Activated CD4-positive, CD25-positive, alpha-beta regulatory T cell treated with anti-CD3 and anti-CD28 coated beads, Interleukin-2, amount 50 U/mL, for 16 hours (primary cell): ENCODE measurements around the gene MEIOSIN.
"Not testable (repeated sequence)": the region's sequence is repeated elsewhere in the genome, so short reads cannot be mapped to it uniquely, and the experiment has no call there.

Experiments
- DNase-seq: peaks from one replicate; pipeline ENCODE4 v3.0.0-alpha.2; 2020; ENCODE audit warnings: low read depth, low spot score

The MEIOSIN gene

DNA sequence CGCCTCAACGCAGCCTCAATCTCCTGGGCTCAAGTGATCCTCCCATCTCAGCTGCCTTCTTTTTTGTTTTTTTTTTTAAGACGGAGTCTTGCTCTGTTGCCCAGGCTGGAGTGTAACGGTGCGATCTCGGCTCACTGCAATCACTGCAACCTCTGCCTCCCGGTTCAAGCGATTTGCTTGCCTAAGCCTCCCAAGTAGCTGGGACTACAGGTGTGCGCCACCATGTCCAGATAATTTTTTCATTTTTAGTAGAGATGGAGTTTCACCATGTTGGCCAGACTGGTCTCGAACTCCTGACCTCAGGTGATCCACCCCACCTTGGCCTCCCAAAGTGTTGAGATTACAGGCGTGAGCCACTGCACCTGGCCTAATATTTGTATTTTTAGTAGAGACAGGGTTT is 13.2 kb upstream of the MEIOSIN start:
- DNase-seq, result not testable (repeated sequence)

DNA sequence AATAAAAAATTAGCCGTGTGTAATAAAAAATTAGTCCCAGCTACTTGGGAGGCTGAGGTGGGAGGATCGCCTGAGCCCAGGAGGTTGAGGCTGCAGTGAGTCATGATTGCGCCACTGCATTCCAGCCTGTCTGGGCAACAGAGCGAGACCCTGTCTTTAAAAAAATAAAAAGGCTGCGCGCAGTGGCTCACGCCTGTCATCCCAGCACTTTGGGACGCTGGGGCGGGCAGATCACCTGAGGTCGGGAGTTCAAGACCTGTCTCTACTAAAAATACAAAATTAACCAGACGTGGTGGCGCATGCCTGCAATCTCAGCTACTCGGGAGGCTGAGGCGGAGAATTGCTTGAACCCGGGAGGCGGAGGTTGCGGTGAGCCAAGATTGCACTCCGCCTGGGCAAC is 4.6 kb upstream of the MEIOSIN start:
- not testable (repeated sequence) for DNase-seq

DNA sequence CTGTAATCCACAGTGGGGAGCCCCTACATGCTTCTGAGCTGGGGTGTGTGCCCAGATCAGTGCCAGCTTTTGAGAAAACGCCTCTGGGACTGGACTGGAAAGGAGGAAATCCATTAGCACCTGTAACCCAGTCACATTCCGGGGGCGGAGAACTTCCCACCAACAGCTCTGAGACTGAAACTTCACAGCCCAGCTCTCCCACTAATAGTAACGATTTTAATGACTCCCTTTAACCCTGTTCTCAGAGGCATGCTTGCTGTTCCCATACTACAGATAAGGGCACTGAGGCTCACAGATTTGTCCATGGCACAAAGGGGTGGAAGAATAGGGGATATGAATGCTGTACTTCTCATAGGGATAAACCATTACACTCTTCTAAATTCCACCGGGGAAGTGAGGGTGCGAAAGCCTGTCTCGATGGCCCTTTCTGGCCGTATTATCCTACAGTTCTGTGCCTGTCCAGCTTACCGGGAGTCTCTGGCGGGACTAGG is 3.4 kb upstream of the MEIOSIN start:
- DNase-seq, result no peak

DNA sequence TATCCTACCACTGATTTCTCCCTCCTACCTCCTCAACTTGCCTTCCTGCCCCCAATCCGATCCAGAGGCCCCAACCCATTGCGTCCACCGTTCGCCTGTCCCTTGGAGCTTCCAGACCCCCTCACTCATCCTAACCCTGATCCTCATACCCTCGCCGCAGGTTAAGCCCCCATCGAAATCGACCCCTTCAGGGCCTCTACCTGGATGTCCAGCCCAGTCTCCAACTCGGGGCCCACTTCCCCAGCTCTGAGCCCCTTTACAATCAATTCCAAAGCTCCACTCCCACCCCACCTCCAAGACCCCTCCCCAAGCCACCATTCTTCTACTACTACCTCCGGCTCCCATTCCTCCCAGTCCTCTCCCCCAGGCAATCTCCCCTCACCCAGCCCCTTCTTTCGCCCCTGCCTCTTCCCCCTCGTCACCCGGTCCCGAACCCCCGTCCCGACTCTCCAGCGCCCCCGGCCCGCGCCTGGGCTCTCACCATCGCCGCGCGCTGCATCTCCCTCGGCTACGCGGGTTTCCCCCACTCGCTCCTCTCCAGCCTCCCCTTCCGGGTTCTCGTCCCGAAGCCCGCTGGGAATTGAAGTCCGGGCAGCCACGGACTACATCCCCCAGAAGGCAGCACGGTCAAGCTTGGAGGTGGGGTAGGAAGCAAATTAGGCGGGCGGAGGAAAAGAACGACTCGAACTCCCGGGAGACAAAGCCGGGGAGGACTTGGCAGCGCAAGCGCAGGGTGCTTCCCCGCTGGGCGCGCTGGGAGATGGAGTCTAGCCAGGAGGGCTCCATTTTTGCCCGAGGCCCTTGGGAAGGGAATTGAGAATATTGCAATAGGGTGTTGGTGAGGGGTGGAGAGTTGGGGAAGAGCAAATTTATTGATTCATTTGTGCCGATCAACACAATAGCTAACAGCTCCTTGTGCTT is 2.6 kb upstream of the MEIOSIN start, which contains the start of gene FBXO46:
Gene FBXO46 (minus strand): TSS at position 529 of the 921 bp plus-strand sequence. CDS start 17,401 bp downstream, outside the sequence.
- DNase-seq, result peak; percentile 89

DNA sequence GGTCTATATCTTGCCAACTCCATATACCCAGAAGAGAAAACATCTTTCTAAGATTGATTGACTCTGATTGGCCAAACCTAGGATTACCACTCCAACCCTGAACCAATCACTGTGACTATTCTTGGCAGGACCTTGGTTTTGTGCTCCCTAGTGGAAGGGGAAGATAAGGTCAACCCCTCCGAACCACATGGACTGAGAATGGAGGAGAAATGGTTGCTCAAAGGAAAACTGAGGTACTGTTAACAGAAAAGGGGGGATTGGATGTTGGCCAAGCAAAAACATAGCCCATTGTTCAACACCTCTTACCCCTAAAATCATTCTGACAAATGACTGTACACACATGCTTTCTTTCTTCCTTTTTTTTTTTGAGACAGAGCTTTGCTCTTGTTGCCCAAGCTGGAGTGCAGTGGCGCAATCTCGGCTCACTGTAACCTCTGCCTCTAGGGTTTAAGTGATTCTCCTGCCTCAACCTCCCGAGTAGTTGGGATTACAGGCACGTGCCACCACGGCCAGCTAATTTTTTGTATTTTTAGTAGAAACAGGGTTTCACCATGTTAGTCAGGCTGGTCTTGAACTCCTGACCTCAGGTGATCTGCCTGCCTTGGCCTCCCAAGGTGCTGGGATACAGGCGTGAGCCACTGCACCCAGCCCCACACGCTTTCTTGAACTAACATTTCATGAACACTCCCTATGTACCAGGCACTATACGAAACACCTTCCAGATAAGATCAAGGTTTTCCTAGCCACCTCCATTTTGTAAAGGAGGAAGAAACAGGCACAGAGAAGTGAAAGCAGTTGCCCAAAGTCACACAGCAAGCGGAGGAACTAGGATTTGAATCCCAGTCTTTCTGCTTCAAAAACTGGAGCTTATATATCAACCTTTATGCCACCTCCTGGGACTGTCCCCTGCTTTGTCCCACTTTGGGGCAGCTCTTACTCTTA is 6.5 kb downstream of the MEIOSIN start:
- no peak for DNase-seq

DNA sequence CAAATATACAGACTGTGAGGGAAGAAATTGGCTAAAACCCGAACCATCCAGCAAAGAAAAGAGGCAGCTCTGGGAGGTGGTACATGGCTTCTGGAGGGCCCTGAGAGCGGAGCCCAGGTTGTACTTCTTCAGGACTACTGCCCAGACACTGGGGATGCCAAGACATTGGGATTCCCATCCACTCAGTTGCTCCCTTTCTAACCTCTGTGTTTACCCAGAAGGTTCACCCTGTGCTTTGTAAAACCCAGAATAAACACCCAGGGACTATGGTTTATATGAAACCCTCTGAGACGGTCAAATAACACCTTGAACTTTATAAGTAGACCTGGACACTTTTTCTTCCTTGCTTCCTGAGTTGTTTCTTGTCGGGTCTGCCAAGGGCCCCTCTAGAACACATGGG is 9.7 kb downstream of the MEIOSIN start:
- DNase-seq, result no peak

DNA sequence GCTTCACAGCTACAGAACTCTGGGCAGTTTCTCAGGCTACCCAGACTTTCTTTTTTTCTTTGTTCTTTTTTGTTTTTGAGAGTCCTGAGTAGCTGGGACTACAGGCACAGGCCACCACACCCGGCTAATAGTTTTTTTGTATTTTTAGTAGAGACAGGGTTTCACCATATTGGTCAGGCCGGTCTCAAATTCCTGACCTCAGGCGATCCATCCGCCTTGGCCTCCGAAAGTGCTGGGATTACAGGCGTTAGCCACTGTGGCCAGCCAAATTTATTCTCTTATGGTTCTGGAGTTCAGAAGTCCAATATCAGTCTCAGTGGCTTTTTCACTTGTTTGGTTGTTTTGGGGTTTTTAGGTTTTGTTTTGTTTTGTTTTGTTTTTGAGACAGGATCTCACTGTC is 12.4 kb downstream of the MEIOSIN start:
- no peak for DNase-seq

DNA sequence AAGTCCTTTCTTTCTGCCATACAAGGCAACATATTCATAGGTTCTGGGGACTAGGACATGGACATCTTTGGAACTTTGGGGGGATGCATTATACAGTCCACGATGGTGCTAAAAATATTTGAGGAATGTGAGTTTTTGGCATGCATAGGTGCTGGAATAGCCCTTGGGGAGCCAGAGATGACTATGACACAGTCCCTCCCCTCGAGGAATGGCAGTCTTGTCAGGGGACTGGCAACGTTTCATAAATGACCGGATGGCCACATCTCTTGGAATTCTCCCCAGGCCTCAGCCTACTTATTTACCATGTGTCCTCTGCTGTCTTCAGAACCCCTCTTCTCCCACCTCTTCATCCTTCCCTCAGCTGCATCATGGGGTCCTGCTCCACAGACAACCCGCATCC is 13.6 kb downstream of the MEIOSIN start:
- no peak for DNase-seq

DNA sequence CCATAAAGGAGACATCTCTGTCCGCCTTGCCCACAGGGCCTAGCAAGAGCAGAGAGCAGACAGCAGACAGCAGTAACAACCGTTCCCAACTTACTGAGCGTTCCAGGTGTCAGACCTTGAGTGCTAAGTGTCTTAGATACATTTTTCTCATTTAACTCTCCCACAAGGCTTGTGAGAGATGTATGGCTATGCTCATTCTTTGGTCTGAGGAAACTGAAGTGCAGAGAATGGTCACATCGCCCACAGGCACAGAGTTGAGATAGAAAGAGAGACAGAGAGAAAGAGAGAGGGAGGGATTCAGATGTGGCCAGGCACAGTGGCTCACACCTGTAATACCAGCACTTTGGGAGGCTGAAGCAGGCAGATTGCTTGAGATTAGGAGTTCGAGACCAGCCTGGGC is 14.3 kb downstream of the MEIOSIN start:
- no peak for DNase-seq

DNA sequence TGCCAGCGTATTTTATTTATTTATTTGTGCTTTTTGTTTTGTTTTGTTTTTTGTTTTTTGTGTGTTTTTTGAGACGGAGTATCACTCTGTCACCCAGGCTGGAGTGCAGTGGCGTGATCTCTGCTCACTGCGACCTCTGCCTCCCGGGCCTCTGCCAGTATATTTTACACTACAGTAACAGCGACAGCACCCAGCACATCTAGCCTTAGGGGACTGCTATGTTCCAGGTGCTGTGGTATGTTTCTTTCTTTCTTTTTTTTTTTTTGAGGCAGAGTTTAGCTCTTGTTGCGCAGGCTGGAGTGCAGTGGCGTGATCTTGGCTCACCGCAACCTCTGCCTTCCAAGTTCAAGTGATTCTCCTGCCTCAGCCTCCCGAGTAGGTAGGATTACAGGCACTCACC is 18.2 kb downstream of the MEIOSIN start:
- not testable (repeated sequence) for DNase-seq

DNA sequence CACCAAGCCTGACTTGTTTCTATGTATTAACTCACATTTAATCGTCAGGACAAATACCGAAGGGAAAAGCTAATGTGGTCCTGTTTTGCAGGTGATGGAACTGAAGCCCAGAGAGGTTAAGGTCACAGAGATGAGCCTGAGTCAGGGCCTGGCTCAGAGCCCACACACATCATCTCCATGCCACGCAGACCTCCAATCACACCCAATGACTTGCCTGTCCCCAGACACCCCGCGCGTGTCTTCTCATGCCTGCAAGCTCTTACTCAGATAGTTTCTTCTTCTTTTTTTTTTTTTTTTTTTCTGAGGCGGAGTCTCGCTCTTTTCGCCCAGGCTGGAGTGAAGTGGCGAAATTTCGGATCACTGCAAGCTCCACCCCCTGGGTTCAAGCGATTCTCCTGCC is 19.4 kb downstream of the MEIOSIN start:
- no peak for DNase-seq

DNA sequence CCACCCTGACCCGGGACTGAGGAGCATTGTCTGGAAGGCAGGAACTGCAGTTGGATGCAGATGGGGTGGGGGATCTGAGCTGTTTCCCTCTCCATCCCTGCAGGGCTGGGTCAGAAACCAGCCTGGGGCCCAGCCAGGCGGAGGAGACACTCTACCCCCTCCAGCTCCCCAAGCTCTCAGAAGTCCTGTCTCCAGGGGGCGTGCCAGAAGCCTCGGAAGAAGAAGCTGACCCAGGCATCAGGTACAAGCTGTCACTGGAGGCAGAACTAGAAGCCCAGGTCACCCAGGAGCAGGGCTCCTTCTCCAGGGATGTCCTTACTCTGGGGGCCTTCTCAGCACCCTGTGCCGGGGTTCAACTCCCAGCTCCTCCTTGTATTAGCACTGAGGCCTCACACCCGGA is 20.3 kb downstream of the MEIOSIN start:
- DNase-seq, result no peak

DNA sequence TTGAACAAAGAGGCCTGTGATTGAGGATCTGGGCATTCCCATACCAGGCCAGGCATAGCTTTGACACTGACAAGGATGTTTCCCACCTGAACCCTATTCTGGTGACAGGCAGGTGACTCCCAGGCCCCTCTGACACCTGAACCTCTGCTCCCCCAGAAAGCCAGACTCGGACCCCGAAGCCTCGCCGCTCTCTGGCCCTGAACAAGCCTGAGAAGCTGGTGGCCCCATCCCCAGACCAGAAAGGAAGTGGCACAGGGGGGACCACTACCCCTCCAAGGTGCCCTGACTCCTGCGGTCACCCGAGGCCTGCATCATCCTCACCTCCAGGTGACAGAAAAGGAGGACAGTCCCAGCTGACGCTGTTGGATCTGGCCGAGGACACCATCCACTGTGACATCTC is 21.1 kb downstream of the MEIOSIN start:
- no peak for DNase-seq

DNA sequence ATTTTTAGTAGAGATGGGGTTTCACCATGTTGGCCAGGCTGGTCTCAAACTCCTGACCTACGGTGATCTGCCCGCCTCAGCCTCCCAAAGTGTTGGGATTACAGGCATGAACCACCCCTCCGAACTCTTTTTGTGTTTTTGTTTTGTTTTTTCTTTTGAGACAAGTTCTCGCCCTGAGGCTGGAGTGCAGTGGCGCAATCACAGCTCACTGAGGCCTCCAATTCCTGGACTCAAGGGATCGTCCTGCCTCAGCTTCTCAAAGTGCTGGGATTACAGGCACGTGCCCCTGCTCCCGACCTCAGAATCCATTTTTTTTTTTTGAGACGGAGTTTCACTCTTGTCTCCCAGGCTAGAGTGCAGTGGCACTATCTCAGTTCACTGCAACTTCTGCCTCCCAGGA is 24.5 kb downstream of the MEIOSIN start:
- DNase-seq, result no peak

DNA sequence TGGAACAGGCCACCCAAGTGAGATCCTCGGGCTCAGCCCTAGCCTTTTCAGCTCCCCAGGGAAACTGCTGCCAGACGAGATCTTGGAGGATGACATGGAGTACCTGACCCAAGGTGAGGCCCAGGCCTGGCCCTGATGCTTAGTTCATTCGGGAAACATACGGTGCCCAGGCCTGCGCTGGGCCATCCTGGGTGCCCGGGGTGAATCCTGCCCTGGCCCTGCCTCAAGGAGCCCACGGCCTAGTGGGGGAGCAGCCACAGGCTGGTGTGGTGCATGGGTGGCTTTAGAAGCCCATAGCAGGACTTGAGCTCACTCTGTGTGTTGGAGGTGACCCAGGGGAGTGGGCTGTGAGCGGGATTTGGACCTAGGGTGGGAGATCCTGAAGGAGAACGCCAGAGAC is 25.7 kb downstream of the MEIOSIN start:
- no peak for DNase-seq

DNA sequence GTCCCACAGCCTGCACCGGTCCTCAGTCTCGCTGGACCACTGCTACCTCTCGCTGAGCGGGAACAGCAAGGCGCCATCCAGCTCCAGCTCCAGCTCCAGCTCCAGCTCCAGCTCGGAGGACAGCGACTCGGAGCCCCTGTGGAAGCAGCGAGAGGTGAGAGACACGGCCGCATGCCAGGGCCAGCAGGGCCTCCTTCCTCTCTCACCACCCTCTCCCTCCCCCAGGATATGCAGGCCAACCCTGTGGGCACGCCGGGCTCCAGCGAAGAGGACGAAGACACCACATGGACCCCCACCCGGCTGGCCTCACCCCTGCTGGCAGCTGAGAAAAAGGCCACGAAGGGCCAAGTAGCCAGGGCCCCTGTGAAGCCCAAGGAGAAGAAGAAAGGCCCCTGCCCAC is 28.5 kb downstream of the MEIOSIN start:
- DNase-seq, result no peak

DNA sequence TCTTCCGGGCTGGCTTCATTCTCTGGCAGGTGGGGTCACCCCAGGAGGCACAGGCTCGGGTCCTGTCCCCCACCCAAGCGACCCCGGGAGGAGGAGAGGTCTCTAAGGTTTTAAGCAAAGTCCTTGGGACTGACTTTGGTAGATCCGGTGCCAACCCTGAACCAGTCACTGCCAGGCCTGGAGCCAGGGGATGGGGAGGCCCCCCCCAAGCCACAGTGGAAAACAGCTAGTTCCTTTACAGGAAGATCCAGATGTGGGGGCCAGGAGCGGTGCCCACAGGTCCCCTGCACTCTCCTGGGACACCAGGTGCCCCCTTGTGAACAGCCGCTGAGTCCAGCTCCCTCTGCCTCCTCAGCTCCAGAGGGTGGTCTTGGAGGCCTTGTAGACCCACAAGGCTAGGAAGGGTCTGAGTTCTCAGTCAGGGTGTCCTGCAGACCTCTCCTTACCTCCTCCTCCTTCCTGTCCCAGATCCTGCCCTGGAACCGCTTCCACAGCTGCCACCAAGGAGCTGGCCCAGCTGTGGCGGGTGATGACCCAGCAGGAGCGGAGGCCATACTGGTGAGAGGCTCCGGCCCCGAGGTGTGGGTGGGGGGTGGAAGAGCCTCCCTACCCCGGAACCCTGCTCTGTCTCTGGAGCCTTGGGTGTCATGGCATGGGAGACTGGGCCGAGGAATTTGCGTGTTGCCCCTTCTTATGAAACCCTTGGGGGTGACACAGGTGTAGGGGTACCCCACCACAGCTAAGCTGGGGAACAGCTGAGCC is 29.8 kb downstream of the MEIOSIN start:
- no peak for DNase-seq

DNA sequence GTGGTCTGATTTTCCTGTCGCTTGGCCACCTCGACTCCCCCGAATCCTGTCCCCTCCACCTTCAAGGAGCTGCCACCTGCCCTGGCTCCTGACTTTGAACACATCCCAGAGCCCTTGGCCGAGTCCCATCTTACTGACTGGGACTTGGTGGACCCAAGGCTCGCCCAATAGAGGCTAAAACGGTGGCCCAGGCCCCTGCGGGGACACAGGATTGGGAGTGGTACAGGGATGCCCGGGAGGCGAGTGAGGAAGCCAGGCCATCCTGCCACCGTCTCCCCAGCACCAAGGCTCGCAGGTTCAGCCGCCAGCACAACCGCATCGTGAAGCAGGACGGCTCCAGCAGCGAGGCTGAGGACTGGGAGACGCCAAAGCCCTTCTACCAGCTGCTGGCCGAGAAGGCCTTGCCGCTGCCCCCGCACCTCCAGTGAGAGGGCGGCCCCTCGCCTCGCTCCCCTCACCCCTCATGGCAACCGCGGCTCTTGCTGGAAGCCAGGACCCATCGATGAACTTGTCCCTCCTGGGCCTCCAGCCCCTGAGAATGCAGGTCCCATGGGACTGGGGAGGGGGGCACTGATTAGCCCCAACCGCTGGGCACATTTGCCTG is 30.6 kb downstream of the MEIOSIN start:
- no peak for DNase-seq

DNA sequence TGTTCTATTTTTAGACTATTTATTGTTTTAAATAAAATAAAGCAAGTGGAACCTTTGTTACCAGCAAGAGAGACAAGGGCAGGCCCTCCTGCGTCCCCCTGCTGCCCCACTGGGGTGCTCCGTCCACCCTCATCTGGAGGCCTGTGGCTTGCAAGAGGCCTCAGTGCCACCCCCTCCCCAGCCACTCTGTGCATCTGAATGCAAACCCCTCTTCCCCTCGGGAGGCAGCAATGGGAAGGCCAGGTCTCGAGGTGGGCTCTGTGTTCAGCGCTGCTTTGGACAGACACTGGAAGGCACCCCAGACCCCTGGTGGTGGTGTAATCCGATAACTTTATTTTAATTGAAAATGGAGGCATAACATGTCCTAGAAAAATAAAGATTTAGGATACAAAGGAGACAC is 31.2 kb downstream of the MEIOSIN start:
- no peak for DNase-seq

DNA sequence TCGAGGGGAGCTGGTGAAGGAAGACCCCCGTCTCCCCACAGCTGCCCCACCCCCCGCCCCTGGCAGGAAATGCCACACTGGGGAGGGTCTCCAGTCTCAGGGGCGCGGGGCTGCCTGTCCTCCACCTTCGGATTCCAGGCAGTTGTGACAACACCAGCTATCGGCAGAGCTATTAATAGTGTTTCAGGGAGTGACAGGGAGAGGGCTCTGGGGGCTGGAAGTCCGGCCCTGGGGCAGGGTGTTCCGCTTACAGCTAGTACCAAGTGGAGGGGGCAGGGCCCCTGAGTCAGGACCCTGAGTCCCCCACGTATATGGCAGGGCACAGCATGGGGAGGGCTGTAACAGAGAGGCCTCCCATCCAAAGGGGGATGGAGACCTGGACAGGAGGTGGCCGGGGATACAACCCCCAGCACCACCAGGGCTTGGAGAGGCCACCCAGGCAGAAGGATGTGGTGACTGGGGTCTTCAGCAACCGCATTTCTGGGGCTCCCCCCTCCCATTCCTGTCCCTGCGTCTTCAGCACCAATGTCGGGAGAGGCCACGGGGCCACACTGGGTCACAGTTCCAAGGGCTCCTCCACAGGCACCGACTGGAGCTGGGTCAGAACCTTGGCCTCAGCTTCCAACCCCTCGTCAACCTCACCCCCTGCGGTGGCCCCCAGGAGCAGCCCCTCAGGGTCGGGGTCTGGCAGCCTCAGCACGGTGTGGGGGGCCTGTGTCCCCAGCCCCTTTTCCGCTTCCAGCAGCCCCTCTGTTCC is 31.9 kb downstream of the MEIOSIN start:
- DNase-seq, result no peak
